HEK293 (cell line): ENCODE results near the gene MBNL2.

ENCODE experiments used
- YY1 ChIP-seq: fragments of 450-650 bp; formaldehyde crosslinking; IDR thresholded peaks from 2 replicates; pipeline ENCODE4 v1.5.1; 2018; ENCODE audit warnings: missing biosample characterization, missing genetic modification characterization
- ZEB2 ChIP-seq: fragments of 450-650 bp; formaldehyde crosslinking; IDR thresholded peaks from 2 replicates; pipeline ENCODE4 v1.5.1; 2016; ENCODE audit warnings: missing biosample characterization, missing genetic modification characterization
- ZNF274 ChIP-seq, 2 experiments: fragments of 200-500 bp in 1 of 2; fragments of 450-650 bp in 1 of 2; sonication (Bioruptor generic) in 1 of 2; formaldehyde crosslinking in 1 of 2; IDR thresholded peaks; 2 replicates each; pipeline versions ENCODE4 v1.5.1 to v1.6.1; 2014 to 2016; ENCODE audit warnings: borderline replicate concordance in 1 of 2, inconsistent platforms in 1 of 2, low read length in 1 of 2, missing biosample characterization in 1 of 2, missing genetic modification characterization in 1 of 2
- ZNF549 ChIP-seq: fragments of 450-650 bp; IDR thresholded peaks from 2 replicates; pipeline ENCODE4 v1.5.1; 2018; ENCODE audit warnings: missing biosample characterization, missing genetic modification characterization, mild to moderate bottlenecking, inconsistent platforms, moderate library complexity
- ZNF555 ChIP-seq: fragments of 450-650 bp; formaldehyde crosslinking; conservative IDR thresholded peaks from 2 replicates; pipeline ENCODE4 v1.5.1; 2017; ENCODE audit warnings: missing biosample characterization, mild to moderate bottlenecking, missing genetic modification characterization, inconsistent platforms
- TF ChIP-seq, protein P1 (sequence below): fragments of 450-650 bp; formaldehyde crosslinking; IDR thresholded peaks from 2 replicates; pipeline ENCODE4 v1.5.1; 2016; ENCODE audit warnings: missing biosample characterization, missing genetic modification characterization
- TF ChIP-seq, protein P2 (sequence below): fragments of 450-650 bp; formaldehyde crosslinking; IDR thresholded peaks from 2 replicates; pipeline ENCODE4 v1.5.1; 2016; ENCODE audit warnings: missing biosample characterization, missing genetic modification characterization
- TF ChIP-seq, protein P3 (sequence below): IDR thresholded peaks from 2 replicates; pipeline ENCODE4 v1.6.1; 2011; ENCODE audit warnings: mild to moderate bottlenecking, low read depth, low read length, borderline replicate concordance

DNA sequence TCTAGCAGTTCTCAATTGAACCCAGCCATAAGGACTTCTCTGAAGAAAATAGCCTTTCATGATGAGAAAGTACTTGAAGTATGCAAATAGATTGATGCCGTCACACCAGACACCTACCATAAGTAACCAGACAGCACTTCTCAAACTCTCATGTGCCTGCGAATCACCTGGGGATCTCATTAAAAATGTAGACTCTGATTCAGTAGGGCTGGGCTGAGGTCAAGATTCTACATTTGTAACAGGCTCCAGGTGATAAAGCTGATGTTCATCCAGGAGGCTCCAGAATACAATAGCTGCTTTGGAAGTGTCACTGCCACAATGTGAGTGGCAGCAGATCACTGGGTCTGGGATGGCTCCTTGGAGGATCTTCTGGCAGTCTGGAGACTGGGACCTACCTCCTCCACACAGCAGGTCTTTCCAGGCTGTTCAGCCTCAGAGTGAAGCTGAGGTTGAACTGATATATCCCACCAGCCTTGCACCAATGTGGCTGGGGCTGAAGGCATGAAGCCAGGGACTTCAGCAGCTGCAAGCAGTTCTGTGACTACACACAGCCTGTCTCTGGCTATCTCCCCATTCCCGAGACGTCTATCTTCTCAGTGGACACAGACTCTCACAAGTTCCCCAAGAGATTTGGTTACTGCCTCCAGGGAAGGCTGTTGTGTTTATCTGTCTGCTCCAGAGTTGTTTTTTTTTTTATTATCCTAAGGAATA is 9.1 kb downstream of the MBNL2 start:
- no peak for TF ChIP-seq ZNF555 (tag by site-specific recombination)
- TF ChIP-seq, protein P1, sequence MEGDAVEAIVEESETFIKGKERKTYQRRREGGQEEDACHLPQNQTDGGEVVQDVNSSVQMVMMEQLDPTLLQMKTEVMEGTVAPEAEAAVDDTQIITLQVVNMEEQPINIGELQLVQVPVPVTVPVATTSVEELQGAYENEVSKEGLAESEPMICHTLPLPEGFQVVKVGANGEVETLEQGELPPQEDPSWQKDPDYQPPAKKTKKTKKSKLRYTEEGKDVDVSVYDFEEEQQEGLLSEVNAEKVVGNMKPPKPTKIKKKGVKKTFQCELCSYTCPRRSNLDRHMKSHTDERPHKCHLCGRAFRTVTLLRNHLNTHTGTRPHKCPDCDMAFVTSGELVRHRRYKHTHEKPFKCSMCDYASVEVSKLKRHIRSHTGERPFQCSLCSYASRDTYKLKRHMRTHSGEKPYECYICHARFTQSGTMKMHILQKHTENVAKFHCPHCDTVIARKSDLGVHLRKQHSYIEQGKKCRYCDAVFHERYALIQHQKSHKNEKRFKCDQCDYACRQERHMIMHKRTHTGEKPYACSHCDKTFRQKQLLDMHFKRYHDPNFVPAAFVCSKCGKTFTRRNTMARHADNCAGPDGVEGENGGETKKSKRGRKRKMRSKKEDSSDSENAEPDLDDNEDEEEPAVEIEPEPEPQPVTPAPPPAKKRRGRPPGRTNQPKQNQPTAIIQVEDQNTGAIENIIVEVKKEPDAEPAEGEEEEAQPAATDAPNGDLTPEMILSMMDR, result no peak
- TF ChIP-seq ZNF274 (IDR thresholded peaks at IDR 0.05; ENCODE audit: low read length), result no peak
- no peak for TF ChIP-seq ZNF274 (tag by site-specific recombination; IDR thresholded peaks at IDR 0.05; ENCODE audit: borderline replicate concordance)
- TF ChIP-seq YY1 (tag by site-specific recombination), result no peak
- TF ChIP-seq ZNF549 (tag by site-specific recombination), result no peak
- TF ChIP-seq, protein P2, sequence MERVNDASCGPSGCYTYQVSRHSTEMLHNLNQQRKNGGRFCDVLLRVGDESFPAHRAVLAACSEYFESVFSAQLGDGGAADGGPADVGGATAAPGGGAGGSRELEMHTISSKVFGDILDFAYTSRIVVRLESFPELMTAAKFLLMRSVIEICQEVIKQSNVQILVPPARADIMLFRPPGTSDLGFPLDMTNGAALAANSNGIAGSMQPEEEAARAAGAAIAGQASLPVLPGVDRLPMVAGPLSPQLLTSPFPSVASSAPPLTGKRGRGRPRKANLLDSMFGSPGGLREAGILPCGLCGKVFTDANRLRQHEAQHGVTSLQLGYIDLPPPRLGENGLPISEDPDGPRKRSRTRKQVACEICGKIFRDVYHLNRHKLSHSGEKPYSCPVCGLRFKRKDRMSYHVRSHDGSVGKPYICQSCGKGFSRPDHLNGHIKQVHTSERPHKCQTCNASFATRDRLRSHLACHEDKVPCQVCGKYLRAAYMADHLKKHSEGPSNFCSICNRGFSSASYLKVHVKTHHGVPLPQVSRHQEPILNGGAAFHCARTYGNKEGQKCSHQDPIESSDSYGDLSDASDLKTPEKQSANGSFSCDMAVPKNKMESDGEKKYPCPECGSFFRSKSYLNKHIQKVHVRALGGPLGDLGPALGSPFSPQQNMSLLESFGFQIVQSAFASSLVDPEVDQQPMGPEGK (tag by site-specific recombination), result no peak
- TF ChIP-seq, protein P3, sequence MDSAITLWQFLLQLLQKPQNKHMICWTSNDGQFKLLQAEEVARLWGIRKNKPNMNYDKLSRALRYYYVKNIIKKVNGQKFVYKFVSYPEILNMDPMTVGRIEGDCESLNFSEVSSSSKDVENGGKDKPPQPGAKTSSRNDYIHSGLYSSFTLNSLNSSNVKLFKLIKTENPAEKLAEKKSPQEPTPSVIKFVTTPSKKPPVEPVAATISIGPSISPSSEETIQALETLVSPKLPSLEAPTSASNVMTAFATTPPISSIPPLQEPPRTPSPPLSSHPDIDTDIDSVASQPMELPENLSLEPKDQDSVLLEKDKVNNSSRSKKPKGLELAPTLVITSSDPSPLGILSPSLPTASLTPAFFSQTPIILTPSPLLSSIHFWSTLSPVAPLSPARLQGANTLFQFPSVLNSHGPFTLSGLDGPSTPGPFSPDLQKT, result no peak
- no peak for TF ChIP-seq ZEB2 (tag by site-specific recombination)
